Mesenchymal stem cell (in vitro differentiated cells and primary cell): ENCODE data around the gene ARHGAP23.

ENCODE experiments used
- DNase-seq: peaks from one replicate; pipeline ENCODE4 v3.0.0-alpha.2; 2013
- H2AFZ ChIP-seq: one replicate; pipeline ENCODE4 v1.6.1; 2013; ENCODE audit warnings: low read depth, mild to moderate bottlenecking, control low read depth, inconsistent platforms, low read length, moderate library complexity
- H2AK5ac ChIP-seq: 2 replicates; pipeline ENCODE4 v1.6.1; 2013; ENCODE audit warnings: low read length, moderate library complexity, mild to moderate bottlenecking, inconsistent platforms; ENCODE audit not compliant: severe bottlenecking
- H2BK120ac ChIP-seq: one replicate; pipeline ENCODE4 v1.6.1; 2013; ENCODE audit warnings: low read depth, mild to moderate bottlenecking, inconsistent platforms, low read length, moderate library complexity
- H2BK12ac ChIP-seq, 2 experiments: one replicate each; pipeline ENCODE4 v1.6.1; 2013; ENCODE audit warnings: inconsistent platforms in 2 of 2, low read length in 2 of 2, mild to moderate bottlenecking in 2 of 2, moderate library complexity in 2 of 2, control low read depth in 1 of 2
- H2BK15ac ChIP-seq: one replicate; pipeline ENCODE4 v1.6.1; 2013; ENCODE audit warnings: mild to moderate bottlenecking, low read depth, inconsistent platforms; ENCODE audit not compliant: poor library complexity, severe bottlenecking
- H2BK5ac ChIP-seq: 2 replicates; pipeline ENCODE4 v1.6.1; 2013; ENCODE audit warnings: low read depth, mild to moderate bottlenecking, low read length, control low read depth, inconsistent platforms; ENCODE audit not compliant: poor library complexity, severe bottlenecking
- H3K14ac ChIP-seq, 2 experiments: one replicate each; pipeline ENCODE4 v1.6.1; 2013; ENCODE audit warnings: inconsistent platforms in 2 of 2, low read length in 2 of 2, control low read depth in 1 of 2, mild to moderate bottlenecking in 1 of 2, moderate library complexity in 1 of 2
- H3K18ac ChIP-seq, 2 experiments: one replicate each; pipeline ENCODE4 v1.6.1; 2013; ENCODE audit warnings: inconsistent platforms in 2 of 2, low read length in 2 of 2, control low read depth in 1 of 2, low read depth in 1 of 2, mild to moderate bottlenecking in 1 of 2
- H3K23ac ChIP-seq, 2 experiments: one replicate each; pipeline ENCODE4 v1.6.1; 2013; ENCODE audit warnings: inconsistent platforms in 2 of 2, low read length in 2 of 2, mild to moderate bottlenecking in 2 of 2, moderate library complexity in 2 of 2, control low read depth in 1 of 2
- H3K27ac ChIP-seq: 2 replicates; pipeline ENCODE4 v1.5.1; 2013; ENCODE audit warnings: mild to moderate bottlenecking, moderate library complexity, low read length, control low read depth, inconsistent platforms; ENCODE audit not compliant: poor library complexity, severe bottlenecking
- H3K27me3 ChIP-seq, 2 experiments: 2 replicates each; pipeline versions ENCODE4 v1.6.1 to v1.7.0; 2013; ENCODE audit warnings: low read length in 2 of 2, mild to moderate bottlenecking in 2 of 2, moderate library complexity in 2 of 2, control low read depth in 1 of 2, inconsistent platforms in 1 of 2; ENCODE audit not compliant: control insufficient read depth in 1 of 2, insufficient read depth in 1 of 2
- H3K36me3 ChIP-seq, 2 experiments: 2 replicates each; pipeline versions ENCODE4 v1.6.1 to v1.7.0; 2013; ENCODE audit warnings: low read length in 2 of 2, control low read depth in 1 of 2, inconsistent platforms in 1 of 2, low read depth in 1 of 2, mild to moderate bottlenecking in 1 of 2; ENCODE audit not compliant: insufficient read depth in 2 of 2, control insufficient read depth in 1 of 2
- H3K4ac ChIP-seq, 2 experiments: one replicate each; pipeline ENCODE4 v1.6.1; 2013; ENCODE audit warnings: inconsistent platforms in 2 of 2, low read length in 2 of 2, mild to moderate bottlenecking in 2 of 2, moderate library complexity in 2 of 2, control low read depth in 1 of 2, low read depth in 1 of 2
- H3K4me1 ChIP-seq: 2 replicates; pipeline ENCODE4 v1.6.1; 2013; ENCODE audit warnings: low read depth, low read length, control low read depth; ENCODE audit not compliant: control insufficient read depth, insufficient read depth
- H3K4me2 ChIP-seq: 2 replicates; pipeline ENCODE4 v1.6.1; 2013; ENCODE audit warnings: low read length, mild to moderate bottlenecking, inconsistent platforms; ENCODE audit not compliant: poor library complexity, severe bottlenecking
- H3K4me3 ChIP-seq, 2 experiments: 2 replicates each; pipeline versions ENCODE4 v1.5.1 to v1.7.0; 2013; ENCODE audit warnings: low read length in 2 of 2, mild to moderate bottlenecking in 2 of 2, control low read depth in 1 of 2, low read depth in 1 of 2; ENCODE audit not compliant: insufficient read depth in 1 of 2
- H3K79me1 ChIP-seq: replicated peaks from 2 replicates; pipeline ENCODE4 v1.6.1; 2013; ENCODE audit warnings: mild to moderate bottlenecking, control low read depth, low read length, inconsistent platforms; ENCODE audit not compliant: poor library complexity, severe bottlenecking
- H3K9ac ChIP-seq: 2 replicates; pipeline ENCODE4 v1.7.0; 2013; ENCODE audit warnings: mild to moderate bottlenecking, low read length, moderate library complexity
- H3K9me3 ChIP-seq: 2 replicates; pipeline ENCODE4 v1.7.0; 2013; ENCODE audit warnings: mild to moderate bottlenecking, low read length; ENCODE audit not compliant: control insufficient read depth
- H4K8ac ChIP-seq: one replicate; pipeline ENCODE4 v1.6.1; 2013; ENCODE audit warnings: inconsistent platforms, mild to moderate bottlenecking, low read length, moderate library complexity
- H4K91ac ChIP-seq: one replicate; pipeline ENCODE4 v1.6.1; 2013; ENCODE audit warnings: mild to moderate bottlenecking, low read length, inconsistent platforms
- WGBS: methylation state at CpG from one replicate; pipeline ENCODE4 v1.1.7; 2013; ENCODE audit warnings: mixed read lengths; 5-methylcytosine and 5-hydroxymethylcytosine counted together

Gene ARHGAP23

DNA sequence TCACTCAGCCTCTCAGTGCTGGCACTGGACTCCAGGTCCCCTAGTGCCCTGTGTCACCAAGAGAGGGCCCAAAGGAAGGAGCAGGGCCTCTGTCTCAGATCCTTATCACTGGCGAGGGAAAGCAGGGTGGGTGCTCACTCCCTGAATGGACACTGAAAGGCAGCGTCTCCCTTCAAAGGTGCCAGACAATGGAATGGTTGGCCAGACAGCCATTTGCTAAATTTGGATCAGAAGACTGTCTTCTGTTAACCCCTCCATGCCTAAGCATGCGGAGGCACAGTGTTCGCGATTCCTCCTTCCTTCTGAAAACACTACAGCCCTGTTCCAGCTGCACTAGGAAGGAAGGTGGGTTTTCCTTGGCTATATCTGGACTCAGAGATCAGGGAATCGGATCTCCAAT is 129.1 kb downstream of the ARHGAP23 start:
- no peak overlapping the region for H4K91ac ChIP-seq
- H3K27me3 ChIP-seq: peaks cover 47 to 90% of the 10 kb centered on the region in 2 experiments
- no peak overlapping the region for H3K4ac ChIP-seq
- H3K23ac ChIP-seq: no peak overlapping the region
- H3K36me3 ChIP-seq: no peaks in the 10 kb centered on the region
- H3K18ac ChIP-seq: no peak overlapping the region
- peaks cover 19% of the 10 kb centered on the region for H3K4me1 ChIP-seq
- 70% methylated on average over 6 of the region's 6 CpGs for WGBS
- no peak overlapping the region for H2AK5ac ChIP-seq
- H3K4me2 ChIP-seq: no peak overlapping the region
- no peak overlapping the region for H4K8ac ChIP-seq
- no peak for DNase-seq
- H2BK15ac ChIP-seq: no peak overlapping the region
- H3K79me1 ChIP-seq: no peaks in the 10 kb centered on the region
- no peak overlapping the region for H2AFZ ChIP-seq
- H2BK5ac ChIP-seq: no peak overlapping the region
- no peak overlapping the region for H2BK120ac ChIP-seq
- no peak overlapping the region for H2BK12ac ChIP-seq
- peak overlapping the region in 1 of 2 experiments; percentile 73 for H3K4me3 ChIP-seq
- no peaks in the 10 kb centered on the region for H3K9me3 ChIP-seq
- no peak overlapping the region for H3K14ac ChIP-seq
- peak overlapping the region; percentile 61 for H3K9ac ChIP-seq
- H3K27ac ChIP-seq: no peak overlapping the region

DNA sequence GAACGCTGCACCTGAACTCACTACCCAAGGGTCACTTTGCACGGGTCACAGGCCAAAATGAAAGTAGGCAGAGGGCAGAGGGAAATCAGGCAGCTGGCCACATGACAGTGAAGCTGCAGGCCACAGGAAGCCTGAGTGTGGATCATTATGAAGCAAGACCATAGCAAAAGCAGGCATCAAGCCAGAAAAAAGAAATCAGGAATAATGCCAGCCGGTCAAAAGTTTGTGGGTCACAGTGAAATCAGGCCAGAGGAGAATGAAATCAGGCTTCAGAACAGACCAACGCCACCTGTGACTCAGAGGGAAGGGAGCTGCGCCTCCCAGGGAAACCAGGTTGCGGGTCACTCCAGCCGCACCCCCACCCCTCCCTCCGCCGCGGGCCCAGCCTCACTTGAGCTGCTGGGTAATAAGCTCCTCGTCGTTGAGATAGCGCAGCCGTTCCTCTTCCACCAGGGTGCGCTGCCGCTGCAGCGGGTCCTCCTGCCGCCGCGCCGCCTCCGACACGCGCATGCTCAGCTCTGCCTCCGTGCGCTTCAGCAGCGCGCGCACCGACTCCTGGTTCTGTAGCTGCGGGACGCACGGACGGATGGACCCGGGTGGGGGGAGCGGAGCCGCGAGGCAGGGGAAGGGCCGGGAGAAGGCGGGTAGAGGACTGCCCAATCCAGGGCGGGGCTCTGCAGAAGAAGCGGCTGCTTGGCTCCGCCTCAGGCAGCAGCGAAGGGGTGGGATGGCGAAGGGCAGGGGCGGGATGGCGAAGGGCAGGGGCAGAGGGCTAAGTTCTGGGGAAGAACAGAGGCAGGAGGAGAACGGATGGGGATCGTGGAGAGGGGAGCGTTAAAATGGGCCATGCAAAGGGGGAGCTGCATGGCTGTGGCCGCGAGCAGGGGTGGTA is 129.8 kb downstream of the ARHGAP23 start:
- H3K4me3 ChIP-seq: peak overlapping the region; percentile 26 to 73
- H3K23ac ChIP-seq: no peak overlapping the region
- H3K36me3 ChIP-seq: no peaks in the 10 kb centered on the region
- peak overlapping the region; percentile 61 for H3K9ac ChIP-seq
- H3K79me1 ChIP-seq: no peaks in the 10 kb centered on the region
- H2AFZ ChIP-seq: peak overlapping the region; percentile 20
- H3K4ac ChIP-seq: no peak overlapping the region
- no peak overlapping the region for H3K14ac ChIP-seq
- no peak overlapping the region for H2BK12ac ChIP-seq
- no peak overlapping the region for H2BK120ac ChIP-seq
- no peak overlapping the region for H2BK15ac ChIP-seq
- H3K9me3 ChIP-seq: no peaks in the 10 kb centered on the region
- peak; percentile 90 for DNase-seq
- H3K27ac ChIP-seq: no peak overlapping the region
- peak overlapping the region; percentile 98 for H3K4me2 ChIP-seq
- H4K91ac ChIP-seq: no peak overlapping the region
- WGBS: 6% methylated on average over 49 of the region's 52 CpGs
- no peak overlapping the region for H2AK5ac ChIP-seq
- peaks cover 19% of the 10 kb centered on the region for H3K4me1 ChIP-seq
- H2BK5ac ChIP-seq: no peak overlapping the region
- peaks cover 52 to 90% of the 10 kb centered on the region in 2 experiments for H3K27me3 ChIP-seq
- H3K18ac ChIP-seq: no peak overlapping the region
- no peak overlapping the region for H4K8ac ChIP-seq

- no peak overlapping the region for H3K27ac ChIP-seq
- no peak overlapping the region for H2BK120ac ChIP-seq
- no peak overlapping the region for H2AK5ac ChIP-seq
Observed at GRCh38 chr17:38558728-38559050, 130.4 kb downstream of the ARHGAP23 start.

DNA sequence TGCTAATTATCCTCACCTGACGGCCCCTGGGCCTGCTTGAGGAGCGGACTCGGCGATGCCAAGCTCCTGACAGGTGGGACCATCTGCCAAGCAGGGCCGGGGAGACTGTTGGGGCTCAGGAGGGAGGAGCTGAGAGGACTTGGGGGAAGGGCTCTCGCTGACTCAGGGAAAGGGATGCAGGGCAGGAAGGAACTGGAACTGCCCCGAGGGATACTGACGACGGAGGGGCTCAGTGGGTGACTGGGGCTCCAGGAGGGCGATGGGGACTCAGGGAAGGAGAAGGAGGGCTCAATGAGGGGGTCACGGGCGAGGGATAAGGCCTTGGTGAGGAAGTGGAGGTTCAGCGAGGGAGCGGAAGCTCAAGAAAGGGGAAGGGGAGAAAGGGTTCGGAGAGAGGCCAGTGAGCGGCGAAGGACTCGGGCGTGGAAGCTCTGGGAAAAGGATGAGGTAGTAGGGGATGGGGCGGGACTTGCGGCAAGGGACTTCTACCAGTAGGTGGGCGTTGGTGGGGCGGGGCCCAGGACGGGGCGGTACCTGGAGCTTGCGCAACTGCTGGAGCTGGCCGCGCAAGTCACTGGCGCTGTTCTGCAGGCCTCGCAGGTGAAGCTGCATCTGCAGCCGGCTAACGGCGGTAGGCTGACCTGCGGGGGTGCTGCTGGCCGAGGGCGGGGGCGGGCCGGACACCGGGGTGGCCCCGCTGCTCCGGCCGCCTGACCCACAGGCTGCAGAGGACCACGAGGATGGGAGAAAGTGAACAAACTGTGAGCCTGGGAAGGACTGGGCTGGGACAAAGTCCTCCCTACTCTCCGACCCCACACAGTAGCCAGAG is 131.0 kb downstream of the ARHGAP23 start:
- Histone ChIP-seq H2AK5ac (no peak overlapping the region), H4K8ac (no peak overlapping the region), H3K4ac (no peak overlapping the region), H3K23ac (no peak overlapping the region), H3K4me2 (no peak overlapping the region), H3K18ac (no peak overlapping the region), H3K79me1 (no peaks in the 10 kb centered on the region), H2BK12ac (no peak overlapping the region), H3K14ac (no peak overlapping the region), H3K9me3 (no peaks in the 10 kb centered on the region), H3K27ac (no peak overlapping the region), H3K9ac (no peak overlapping the region), H3K36me3 (no peaks in the 10 kb centered on the region), H2BK15ac (no peak overlapping the region), H3K27me3 (peaks cover 57 to 90% of the 10 kb centered on the region in 2 experiments), H2BK120ac (no peak overlapping the region), H3K4me1 (peaks cover 23% of the 10 kb centered on the region), H4K91ac (no peak overlapping the region), H2AFZ (no peak overlapping the region), H2BK5ac (no peak overlapping the region), H3K4me3 (peak overlapping the region; percentile 23 to 73)
- DNase-seq: peak; percentile 13
- 2% methylated on average over 37 of the region's 44 CpGs for WGBS

More at GRCh38 chr17:38558728-38559050, 130.4 kb downstream of the ARHGAP23 start:
- no peaks in the 10 kb centered on the region for H3K36me3 ChIP-seq
- H2AFZ ChIP-seq: no peak overlapping the region
- H4K8ac ChIP-seq: no peak overlapping the region
- H3K9ac ChIP-seq: no peak overlapping the region
- H3K18ac ChIP-seq: no peak overlapping the region
- H3K9me3 ChIP-seq: no peaks in the 10 kb centered on the region
- no peak overlapping the region for H3K23ac ChIP-seq
- WGBS: 4% methylated on average over 10 of the region's 10 CpGs
- no peak overlapping the region for H3K14ac ChIP-seq
- peaks cover 23% of the 10 kb centered on the region for H3K4me1 ChIP-seq
- H4K91ac ChIP-seq: no peak overlapping the region
- H3K27me3 ChIP-seq: peaks cover 52 to 90% of the 10 kb centered on the region in 2 experiments
- no peaks in the 10 kb centered on the region for H3K79me1 ChIP-seq
- H3K4me3 ChIP-seq: peak overlapping the region in 1 of 2 experiments; percentile 73
- no peak overlapping the region for H2BK12ac ChIP-seq
- no peak overlapping the region for H2BK5ac ChIP-seq
- no peak for DNase-seq
- no peak overlapping the region for H2BK15ac ChIP-seq
- H3K4ac ChIP-seq: no peak overlapping the region
- peak overlapping the region; percentile 98 for H3K4me2 ChIP-seq
